Keratinocyte (primary cell): ENCODE data around the gene ADAD2.

ENCODE experiments used
- CTCF ChIP-seq, 3 experiments: IDR thresholded peaks in 1 of 3; conservative IDR thresholded peaks in 1 of 3; optimal IDR thresholded peaks in 1 of 3; 2 replicates in 2 of 3; 3 replicates in 1 of 3; pipeline versions ENCODE3 to v1.5.1; 2011; ENCODE audit warnings: low read length in 3 of 3, mild to moderate bottlenecking in 3 of 3, moderate library complexity in 2 of 3, control low read depth in 1 of 3, inconsistent platforms in 1 of 3; ENCODE audit not compliant: insufficient read depth in 2 of 3; ENCODE audit errors: extremely low read depth in 1 of 3
- EZH2 ChIP-seq: IDR thresholded peaks from one replicate; pipeline ENCODE4 v1.6.1; 2012; ENCODE audit warnings: inconsistent platforms, mild to moderate bottlenecking, low read length, moderate library complexity

- TF ChIP-seq CTCF (optimal IDR thresholded peaks at IDR 0.05 in 1 of 3, IDR thresholded peaks at IDR 0.05 in 1 of 3, conservative IDR thresholded peaks at IDR 0.05 in 1 of 3; ENCODE audit: extremely low read depth in 1 of 3, insufficient read depth in 2 of 3, low read length in 3 of 3) = no peak
- TF ChIP-seq EZH2 = no peak
Observed at GRCh38 chr16:84212631-84213030, 21.7 kb downstream of the ADAD2 start.
